GM18861 (cell line): ENCODE results near the gene CPSF4L.

Experiments used
- ATAC-seq: cut with Tn5 transposase; IDR thresholded peaks from one replicate; pipeline ENCODE4 v1.9.1; 2021; ENCODE audit not compliant: unreplicated experiment

Gene CPSF4L

DNA sequence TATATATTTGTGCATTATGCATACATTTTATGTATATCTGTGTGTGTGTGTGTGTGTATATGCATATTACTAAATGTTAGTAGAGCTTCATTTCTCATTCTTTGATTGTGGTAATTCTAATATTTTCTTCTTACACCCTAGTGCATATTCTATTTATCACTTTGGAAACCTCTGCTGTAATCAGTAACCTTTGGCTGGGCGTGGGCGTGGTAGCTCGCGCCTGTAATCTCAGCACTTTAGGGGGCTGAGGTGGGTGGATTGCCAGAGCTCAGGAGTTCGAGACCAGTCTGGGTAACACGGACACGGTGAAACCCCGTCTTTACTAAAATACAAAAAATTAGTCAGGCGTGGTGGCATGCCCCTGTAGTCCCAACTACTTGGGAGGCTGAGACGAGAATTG lies 26.9 kb downstream of the CPSF4L start:
- no peak for ATAC-seq

DNA sequence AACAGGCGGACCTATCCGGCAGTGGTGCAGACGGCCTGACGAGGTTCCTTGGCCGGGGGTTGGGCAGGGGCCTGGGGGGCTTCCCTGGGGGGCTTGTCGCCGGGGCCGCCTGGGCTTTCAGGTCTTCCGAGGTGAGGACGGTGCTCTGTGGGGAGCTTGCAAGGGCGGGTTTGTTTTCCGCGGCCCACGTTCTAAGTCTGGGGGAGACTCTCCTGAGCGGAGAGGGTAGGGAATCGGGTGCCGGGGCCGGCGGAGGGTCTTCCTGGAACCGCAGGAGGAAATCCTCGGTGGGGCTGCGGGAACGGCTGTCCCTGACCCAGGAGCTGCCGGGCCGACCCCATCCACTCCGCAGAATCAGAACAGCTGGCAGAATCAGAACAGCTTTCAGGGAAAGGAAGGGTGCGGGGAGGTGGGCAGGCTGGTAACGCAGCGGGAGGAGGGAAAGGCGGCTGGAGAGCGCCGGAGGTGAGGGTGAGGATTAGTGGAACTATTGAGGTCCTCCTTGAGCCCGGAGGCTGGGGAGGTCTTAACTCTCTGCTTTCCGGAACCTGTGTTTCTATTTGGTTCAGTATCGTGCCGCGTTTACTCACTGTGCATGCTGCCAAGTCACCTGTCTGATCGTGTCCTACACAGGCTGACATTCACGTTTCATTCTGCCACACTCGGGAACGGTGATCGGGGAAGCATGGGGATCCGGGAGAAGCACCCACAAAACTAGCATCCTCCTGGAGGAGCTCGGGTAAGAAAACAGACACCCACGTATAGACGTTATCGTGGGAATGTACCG lies 28.9 kb downstream of the CPSF4L start:
- ATAC-seq: no peak

DNA sequence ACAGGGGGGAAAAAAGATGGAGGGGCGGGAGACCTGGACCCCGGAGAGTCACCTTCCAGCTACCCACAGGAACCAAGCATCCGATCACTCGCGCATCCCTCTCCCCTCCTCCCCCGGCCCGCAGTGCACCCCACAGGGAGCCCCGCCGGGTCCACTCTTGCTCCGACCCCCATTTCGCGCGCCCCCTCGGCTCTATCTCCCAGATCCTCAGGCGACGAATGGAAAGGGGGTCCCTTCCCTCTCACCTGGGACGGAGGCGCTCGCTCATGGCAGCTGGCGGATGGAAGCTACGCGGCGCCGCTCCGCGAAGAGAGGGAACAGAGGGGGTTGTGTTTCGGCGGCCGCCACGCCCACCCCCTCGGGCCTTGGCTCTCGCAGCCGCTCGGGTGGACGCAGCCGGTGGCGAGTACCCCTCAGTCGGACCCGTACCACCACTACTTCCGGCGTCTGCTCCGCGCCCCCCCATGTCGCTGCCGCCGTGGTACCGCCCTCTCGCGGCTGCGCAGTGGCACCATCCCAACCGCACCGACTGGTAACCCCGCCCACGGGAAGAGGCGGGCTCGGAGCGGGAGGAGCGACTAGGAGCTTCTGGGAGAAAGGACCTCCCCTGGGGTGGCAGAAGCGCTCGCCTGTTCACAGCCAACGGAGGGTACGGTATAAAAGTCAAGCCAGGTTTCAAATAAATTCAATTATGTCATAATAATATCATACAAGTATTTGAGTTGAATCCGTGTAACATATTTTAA lies 29.7 kb downstream of the CPSF4L start:
- peak; percentile 69 for ATAC-seq

DNA sequence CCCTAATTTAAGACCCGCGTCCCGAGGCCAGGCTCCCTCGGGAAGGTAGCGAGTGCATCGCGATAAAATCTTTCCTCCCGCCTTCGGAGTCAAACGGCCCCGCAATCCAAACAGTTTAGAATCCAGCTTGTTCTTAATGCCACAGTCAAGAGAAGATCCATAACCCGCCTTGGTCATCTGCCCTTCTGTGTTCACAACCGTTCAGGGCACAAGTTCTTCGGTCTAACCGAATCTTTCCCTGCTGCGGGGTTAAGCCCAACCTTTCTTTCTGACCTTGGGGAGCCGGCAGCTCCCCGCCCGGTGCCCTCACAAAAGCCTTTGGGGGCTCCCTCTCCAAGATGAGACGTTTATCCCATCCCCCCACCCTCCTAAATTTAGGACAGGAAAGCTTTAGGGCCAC lies 30.3 kb downstream of the CPSF4L start:
- ATAC-seq: no peak

DNA sequence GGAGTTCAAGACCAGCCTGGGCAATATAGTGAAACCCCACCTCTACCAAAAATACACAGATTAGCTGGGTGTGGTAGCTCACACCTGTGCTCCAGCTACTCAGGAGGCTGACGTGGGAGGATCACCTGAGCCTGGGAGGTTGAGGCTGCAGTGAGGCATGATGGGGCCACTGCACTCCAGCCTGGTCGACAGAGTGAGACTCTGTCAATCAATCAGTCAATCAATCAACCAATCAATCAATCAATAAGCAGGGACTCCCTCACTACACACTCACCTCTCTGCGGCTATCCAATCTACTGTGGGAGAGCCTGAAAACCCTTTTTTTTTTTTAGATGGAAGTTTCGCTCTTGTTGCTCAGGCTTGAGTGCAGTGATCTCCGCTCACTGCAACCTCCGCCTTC lies 31.6 kb downstream of the CPSF4L start:
- no peak for ATAC-seq

DNA sequence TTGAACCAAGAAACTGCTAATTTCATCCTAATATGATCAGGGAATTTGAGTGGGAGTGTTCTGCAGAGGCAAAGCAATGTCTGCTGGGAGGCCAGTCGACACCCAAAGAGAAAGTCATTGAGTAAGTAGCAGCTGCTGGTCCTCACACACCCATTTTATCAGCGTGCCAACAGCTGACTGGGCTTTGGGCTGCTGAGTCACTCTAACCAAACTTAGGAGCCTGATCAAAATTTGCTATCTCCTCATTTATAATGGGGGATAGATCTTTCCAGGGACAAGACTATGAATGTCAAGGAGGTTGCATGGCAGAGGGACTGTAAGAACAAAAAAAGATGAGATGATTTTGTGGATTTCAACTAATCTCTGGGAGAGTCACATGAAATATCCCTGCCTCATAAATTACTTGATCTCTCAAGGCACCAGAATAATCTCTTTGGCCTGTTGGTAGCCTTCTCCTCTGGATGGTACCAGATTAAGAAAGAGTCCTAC lies 32.9 kb downstream of the CPSF4L start:
- peak; percentile 32 for ATAC-seq

DNA sequence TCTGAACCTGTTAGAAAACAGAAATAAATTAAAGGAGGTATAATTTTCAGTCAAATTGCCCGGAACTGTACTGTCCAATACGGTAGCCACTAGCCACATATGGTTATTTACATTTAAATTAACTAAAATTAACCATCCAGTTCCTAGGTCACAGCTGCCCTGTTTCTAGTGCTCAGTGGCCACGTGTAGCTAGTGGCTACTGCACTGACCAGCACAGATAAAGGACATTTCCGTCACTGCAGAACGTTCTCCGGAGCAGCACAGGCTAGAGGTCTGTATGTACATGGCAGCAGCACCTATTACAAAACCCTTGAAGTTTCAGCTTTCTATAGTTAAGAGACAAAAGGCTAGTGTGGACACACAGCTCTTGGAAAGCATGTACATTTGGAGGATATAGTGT lies 33.7 kb downstream of the CPSF4L start:
- ATAC-seq: no peak

DNA sequence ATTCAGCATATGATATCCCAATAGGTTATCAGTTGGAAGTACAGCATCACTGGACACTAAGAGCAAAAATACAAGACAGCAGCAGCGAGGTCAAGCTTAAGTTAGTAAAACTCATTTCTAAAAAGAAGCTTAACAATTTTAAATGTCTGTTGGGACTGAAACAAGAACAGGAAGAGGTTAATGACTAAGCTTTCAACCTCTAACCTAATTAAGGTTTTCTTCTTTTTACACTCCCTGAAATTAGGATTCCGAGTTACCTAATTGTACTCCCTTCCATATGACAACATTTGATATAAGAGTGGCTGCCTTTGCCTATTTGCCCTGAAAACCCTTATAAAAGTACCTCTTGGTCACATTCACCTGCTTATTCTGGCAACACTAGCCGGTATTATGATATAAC lies 34.3 kb downstream of the CPSF4L start:
- ATAC-seq: no peak

DNA sequence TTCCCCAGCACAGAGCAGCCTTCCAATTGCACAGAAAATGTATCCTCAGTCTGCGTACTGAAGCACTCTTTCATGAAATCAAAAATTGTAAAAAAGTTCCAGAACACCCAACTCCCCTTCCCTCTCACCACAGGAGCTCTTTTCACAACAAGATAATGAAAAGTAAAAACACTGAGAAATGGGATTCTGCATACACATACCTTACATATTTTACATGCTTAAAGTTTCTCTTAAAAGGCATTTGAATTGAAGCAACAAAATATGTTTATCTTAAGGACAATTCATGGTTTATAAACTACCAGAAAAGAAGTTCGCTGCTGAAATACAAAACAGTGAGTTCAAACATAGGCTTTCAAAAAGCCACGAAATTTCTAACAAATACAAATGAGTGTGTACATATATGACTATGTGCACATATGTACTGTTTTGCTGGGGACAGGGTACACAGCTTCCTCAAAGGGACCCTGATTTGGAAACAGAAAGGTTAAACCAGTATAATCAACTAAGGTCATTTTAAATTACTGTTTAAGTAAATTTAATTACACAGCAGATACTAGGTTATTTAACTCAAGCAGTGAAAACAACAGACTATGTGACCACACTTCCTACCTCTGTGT lies 35.0 kb downstream of the CPSF4L start:
- ATAC-seq: no peak

DNA sequence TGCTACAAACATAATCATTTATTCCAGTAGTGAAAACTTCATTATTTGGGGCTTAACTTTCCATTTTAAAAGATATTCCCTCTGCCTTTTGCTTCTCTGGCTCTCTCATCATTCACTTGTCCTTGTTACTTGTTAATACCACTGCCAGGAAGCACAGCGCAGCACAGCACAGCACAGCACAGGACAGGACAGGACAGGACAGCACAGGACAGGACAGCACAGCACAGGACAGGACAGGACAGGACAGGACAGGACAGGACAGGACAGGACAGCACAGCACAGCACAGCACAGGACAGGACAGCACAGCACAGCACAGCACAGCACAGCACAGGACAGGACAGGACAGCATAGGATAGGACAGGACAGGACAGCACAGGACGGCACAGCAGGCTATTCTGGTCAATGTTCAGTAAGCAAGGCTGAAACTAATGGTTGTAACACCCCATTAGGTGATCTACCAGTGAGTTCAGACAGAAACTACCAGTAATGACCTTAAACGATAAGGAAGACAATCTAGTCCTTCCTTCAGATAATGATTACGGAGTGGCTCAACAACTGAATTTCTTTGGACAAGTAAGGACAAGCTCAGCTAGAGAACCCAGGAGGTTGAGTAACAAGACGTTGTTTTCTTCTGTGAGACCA lies 36.9 kb downstream of the CPSF4L start:
- no peak for ATAC-seq

DNA sequence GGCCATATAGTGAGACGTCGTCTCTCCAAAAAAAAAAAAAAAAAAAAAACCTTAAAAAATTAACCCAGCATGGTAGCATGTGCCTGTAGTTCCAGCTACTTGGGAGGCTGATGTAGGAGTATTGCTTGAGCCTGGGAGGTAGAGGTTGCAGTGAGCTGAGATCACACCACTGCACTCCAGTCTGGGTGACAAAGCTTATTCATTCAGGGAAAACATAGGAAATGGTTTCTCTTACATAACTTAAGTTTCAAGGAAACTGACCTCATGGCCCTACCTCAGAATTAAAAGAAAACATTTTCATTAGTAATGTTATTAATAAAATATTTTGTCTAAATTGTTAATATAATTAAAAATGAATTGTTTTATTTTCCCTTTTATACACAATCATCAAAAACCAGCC lies 37.4 kb downstream of the CPSF4L start:
- ATAC-seq: no peak

DNA sequence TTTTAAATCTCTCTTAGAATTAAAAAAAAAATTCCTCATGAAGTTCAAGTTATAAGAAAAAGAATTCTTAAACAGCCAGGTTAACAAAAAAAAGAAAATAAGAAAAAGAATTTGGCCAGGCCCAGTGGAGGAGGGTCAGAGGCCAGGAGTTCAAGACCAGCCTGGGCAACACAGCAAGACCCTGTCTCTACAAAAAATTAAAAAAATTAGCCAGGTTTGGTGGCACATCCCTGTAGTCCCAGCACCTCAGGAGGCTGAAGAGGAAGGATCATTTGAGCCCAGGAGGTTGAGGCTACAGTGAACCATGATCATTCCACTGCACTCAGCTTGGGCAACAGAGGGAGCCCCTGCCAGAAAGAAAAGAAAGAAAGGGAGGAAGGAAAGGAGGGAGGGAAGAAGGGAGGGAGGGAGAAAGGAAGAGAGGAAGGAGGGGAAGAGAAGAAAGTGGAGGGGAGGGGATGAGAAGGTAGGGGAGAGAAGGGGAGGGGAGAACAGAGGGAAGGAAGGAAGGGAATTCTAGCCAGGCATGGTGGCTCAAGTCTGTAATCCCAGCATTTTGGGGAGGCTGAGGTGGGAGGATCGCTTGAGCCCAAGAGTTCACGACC lies 38.0 kb downstream of the CPSF4L start:
- ATAC-seq: no peak

DNA sequence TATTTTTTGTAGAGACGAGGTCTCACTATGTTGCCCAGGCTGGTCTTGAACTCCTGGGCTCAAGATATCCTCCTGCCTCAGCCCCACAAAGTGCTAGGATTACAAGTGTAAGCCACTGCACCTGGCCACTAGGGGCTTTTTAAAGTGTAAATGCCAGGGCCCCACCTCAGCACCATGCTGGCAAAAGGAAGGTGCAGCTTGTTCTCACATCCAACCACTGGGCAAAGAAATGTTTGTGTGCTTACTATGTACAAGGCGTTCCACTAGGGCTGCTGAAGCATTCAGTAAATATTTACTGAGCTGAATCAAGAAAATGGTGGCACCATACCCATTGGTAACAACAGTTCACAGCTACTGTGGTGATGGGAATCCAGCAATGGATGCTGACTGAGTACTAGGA lies 46.2 kb downstream of the CPSF4L start:
- no peak for ATAC-seq

DNA sequence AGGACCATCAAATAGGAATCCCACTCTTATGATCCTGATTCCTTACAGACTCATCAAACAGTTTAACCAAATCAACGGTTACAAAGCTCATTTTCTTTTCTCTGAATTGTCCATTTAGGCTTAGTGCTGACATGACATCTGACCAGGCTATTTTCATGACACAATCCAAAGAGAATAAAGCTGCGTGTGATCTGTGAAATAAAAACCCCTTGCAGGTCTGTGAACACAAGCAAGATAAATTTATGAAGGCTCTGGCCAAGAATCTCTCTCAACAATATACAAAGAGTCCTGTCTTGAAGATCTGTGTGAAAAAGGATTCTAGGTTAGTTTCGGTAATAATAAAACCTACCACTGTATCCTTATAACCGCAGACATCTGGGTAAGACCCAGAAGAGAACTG lies 46.8 kb downstream of the CPSF4L start:
- ATAC-seq: no peak

DNA sequence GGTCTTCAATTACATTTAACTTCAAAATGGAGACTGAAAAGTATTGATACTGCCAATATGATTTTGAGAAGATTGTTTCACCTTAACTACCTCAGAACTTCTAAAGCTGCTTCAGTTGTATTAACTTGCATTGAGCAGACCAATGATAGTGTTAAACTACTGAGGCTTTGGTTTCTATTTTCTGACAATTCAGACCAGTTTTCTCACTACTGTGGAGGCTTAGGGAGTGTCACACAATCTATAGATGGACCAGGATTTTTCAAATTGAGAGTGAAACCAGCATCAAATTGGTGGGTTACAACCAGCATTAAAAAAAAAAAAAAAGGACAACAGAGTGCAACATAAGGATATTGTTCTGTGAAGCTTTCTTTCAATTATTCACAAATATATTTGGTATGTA lies 47.7 kb downstream of the CPSF4L start:
- no peak for ATAC-seq

DNA sequence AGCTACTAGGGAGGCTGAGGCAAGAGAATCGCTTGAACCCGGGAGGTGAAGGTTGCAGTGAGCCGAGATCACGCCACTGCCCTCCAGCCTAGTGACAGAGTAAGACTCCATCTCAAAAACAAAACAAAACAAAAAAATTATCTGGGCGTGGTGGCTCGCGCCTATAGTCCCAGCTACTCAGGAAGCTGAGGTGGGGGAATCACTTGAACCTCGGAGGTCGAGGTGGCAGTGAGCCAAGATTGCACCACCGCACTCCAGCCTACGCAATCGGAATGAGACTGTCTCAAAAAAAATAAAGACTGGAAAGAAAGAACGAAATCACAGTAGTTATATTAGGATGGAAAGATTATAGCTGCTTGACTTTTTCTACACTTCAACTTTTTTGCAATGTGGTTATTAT lies 49.9 kb downstream of the CPSF4L start:
- ATAC-seq: no peak

DNA sequence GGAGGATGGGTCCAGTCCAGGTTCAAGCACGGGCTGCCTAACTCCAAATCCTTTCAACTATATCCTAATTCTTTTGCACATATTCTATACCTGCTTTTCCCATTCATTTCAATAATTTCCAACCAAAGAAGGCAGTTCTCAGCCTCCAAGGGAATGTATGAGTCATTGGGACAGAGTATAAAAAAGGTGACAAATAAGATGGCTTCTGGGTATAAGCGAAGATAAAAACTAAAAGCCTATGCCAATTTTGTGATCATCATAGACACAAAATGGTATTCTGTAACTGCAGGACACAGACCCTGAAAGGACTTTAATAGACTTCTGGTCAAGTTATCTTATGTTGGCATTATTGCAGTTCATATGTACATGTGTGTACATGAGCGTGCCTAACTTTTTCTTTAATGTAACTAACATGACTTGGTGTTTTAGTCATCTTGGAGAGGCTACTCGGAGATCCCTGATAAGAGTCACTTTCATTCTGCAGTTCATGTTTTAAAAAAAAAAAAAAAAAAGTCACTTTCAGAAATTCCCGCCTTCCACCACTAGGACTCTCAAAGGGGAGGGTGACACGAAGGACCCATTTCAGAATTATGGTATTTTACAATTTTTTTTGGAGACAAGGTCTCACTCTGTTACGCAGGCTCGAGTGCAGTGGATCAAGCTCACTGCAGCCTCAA lies 51.5 kb downstream of the CPSF4L start:
- ATAC-seq: no peak

DNA sequence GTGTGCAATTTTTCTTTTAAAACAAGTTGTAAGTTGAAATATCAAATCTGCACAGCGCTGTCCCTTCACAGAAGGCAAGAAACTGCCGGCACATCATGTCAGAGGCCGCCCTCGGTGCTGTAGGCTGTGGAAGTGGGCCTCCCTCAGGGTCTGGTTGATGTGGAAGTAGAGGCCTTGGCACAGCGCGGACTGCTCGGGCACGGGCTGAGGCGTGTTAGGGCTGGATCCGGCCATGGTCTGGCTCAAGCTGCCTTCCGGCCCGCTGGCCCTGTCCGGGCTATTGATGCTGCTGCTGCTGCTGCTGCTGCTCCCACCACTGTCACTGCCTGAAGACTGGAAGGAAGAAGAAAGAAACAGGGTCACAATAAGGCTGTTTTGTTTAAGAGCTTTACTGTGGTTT lies 52.2 kb downstream of the CPSF4L start:
- ATAC-seq: no peak

DNA sequence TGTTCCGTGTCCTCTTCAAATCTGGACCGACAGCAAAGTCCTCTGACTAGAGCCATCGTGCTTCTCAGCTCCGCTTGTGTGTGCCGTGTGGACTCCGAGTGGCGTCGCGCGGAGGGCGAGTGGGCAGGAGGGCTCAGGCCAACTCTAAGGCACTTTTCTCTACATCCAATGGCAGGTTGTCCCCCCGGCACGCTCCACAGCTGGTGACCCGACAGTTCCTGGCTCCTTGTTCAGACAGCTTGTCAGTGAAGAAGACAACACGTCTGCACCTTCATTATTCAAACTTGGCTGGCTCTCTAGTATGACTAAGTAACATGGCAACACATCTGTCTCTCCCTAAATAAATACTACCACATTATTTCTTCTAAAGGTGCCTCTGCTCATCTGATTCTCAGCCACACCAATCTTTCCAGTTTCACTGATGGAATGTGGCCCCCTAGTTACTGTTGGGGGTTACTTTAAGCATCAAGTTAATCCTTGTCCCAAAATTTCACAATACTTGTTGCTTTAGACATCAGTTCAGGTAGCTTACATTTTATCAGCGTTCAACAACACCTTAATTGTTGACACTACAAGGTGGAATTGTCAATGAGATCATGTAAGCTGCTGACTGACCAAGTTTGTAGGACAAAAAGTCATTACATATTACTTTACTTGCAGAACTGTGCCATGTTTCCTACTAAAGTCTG lies 53.4 kb downstream of the CPSF4L start:
- no peak for ATAC-seq

DNA sequence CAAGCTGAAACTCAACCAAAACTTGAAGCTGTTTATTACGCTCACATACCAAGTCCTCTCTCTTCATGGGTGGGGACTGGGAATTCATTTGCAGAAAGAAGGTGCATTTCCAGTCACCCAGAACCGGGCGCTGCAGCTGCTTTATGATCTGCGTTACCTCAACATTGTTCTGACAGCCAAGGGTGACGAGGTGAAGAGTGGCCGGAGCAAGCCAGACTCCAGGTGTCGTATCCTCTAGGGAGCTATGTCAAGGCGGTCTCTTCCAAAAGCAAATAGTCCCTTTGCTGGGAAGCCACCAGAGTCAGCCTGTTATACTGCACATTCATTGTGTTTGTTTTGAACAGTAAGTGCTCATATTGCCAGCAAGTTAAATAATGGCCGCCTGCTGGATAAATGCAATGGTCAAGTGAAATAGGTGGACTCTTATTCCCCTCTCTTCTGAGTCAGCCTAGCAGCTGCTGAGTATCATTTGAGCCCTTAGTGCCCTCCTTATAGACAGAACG lies 56.2 kb downstream of the CPSF4L start:
- ATAC-seq: no peak
